Neural progenitor cell (in vitro differentiated cells): ENCODE results near the gene ALKBH4. TPM values are rescaled to one million over a fixed set of nuclear protein-coding genes. Genes with fewer than 3 reads are reported as not detected.
"Not testable (repeated sequence)": the region's sequence is repeated elsewhere in the genome, so short reads cannot be mapped to it uniquely, and the experiment has no call there.

Experiments
- DNase-seq: peaks from one replicate; pipeline ENCODE4 v3.0.0-alpha.2; 2016; ENCODE audit warnings: low spot score
- H2AFZ ChIP-seq: fragments of 200-600 bp; sonication (generic); replicated peaks from 2 replicates; pipeline ENCODE4 v1.6.1; 2016; ENCODE audit warnings: antibody characterized with exemption
- H3F3A ChIP-seq: fragments of 200-600 bp; sonication (generic); 2 replicates; pipeline ENCODE4 v1.6.1; 2016; ENCODE audit warnings: antibody characterized with exemption, low read depth
- H3K27ac ChIP-seq: fragments of 200-600 bp; sonication (generic); 2 replicates; pipeline ENCODE4 v1.5.1; 2016; ENCODE audit warnings: mild to moderate bottlenecking
- H3K27me3 ChIP-seq: fragments of 200-600 bp; sonication (generic); 2 replicates; pipeline ENCODE4 v1.6.1; 2016; ENCODE audit warnings: mild to moderate bottlenecking, moderate library complexity
- H3K36me3 ChIP-seq: fragments of 200-600 bp; sonication (generic); 2 replicates; pipeline ENCODE4 v1.5.1; 2016
- H3K4me1 ChIP-seq: fragments of 200-600 bp; sonication (generic); 2 replicates; pipeline ENCODE4 v1.6.1; 2016; ENCODE audit warnings: mixed run types
- H3K4me2 ChIP-seq: fragments of 200-600 bp; sonication (generic); 2 replicates; pipeline ENCODE4 v1.6.1; 2016
- H3K4me3 ChIP-seq: fragments of 200-600 bp; sonication (generic); 2 replicates; pipeline ENCODE4 v1.5.1; 2016
- H3K79me2 ChIP-seq: fragments of 200-600 bp; sonication (generic); 2 replicates; pipeline ENCODE4 v1.6.1; 2016; ENCODE audit warnings: low read depth
- H3K9ac ChIP-seq: fragments of 200-600 bp; sonication (generic); 2 replicates; pipeline ENCODE4 v1.6.1; 2016
- H3K9me3 ChIP-seq: fragments of 200-600 bp; sonication (generic); 2 replicates; pipeline ENCODE4 v1.5.1; 2016; ENCODE audit warnings: low read depth
- H4K20me1 ChIP-seq: fragments of 200-600 bp; sonication (generic); 2 replicates; pipeline ENCODE4 v1.6.1; 2016; ENCODE audit warnings: low read depth
- H3K27ac Mint-ChIP-seq: 3 replicates; pipeline ENCODE4 v1.8.0; 2021; ENCODE audit warnings: mixed read lengths
- H3K27me3 Mint-ChIP-seq: 2 replicates; pipeline ENCODE4 v1.8.0; 2022; ENCODE audit warnings: low read depth, mild to moderate bottlenecking, inconsistent platforms, moderate library complexity, mixed read lengths; ENCODE audit not compliant: insufficient read depth
- H3K36me3 Mint-ChIP-seq: 3 replicates; pipeline ENCODE4 v1.8.0; 2021; ENCODE audit warnings: mixed read lengths
- H3K4me1 Mint-ChIP-seq: 3 replicates; pipeline ENCODE4 v1.8.0; 2021; ENCODE audit warnings: mixed read lengths
- H3K4me3 Mint-ChIP-seq: 3 replicates; pipeline ENCODE4 v1.8.0; 2021; ENCODE audit warnings: mild to moderate bottlenecking, moderate library complexity, mixed read lengths
- H3K9me3 Mint-ChIP-seq: 3 replicates; pipeline ENCODE4 v1.8.0; 2020; ENCODE audit warnings: mixed read lengths
- CTCF ChIP-seq: fragments of 200-600 bp; sonication (generic); IDR thresholded peaks from 2 replicates; pipeline ENCODE4 v1.5.1; 2017; ENCODE audit warnings: antibody characterized with exemption, mild to moderate bottlenecking
- EZH2 ChIP-seq: fragments of 200-600 bp; sonication (generic); IDR thresholded peaks from 2 replicates; pipeline ENCODE4 v1.6.1; 2017; ENCODE audit warnings: antibody characterized with exemption, mild to moderate bottlenecking, moderate library complexity
- EZH2phosphoT487 ChIP-seq: fragments of 200-600 bp; sonication (generic); IDR thresholded peaks from 2 replicates; pipeline ENCODE4 v1.6.1; 2017; ENCODE audit warnings: antibody characterized with exemption
- total RNA-seq: library from RNA; depleted of rRNA; stranded (reverse); fragments of >200 nt; gene quantifications from 2 replicates; pipeline ENCODE4 v1.2.3, GENCODE V29; 2015; ENCODE audit warnings: low replicate concordance

The ALKBH4 gene
- total RNA-seq, 1 donor from 2014 or later = 6.5 TPM

DNA sequence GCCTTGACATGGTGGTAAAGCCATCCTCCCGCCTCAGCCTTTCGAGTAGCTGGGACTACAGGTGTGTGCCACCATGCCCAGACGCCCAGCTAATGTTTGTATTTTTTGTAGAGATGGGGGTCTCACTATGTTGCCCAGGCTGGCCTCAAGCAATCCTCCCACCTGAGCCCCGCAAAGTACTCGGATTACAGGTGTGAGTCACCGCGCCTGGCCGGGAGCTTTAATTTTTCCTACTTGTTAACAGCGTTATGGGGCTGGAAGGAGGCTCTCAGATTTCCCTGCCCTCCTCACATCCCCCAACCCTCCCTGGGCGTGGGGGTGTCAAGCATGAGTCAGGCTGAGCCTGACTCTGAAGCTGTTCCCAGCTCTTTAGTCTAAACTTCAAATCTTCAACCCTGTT lies 8.3 kb downstream of the ALKBH4 start:
- no peak for DNase-seq
- peaks cover 7% of the 10 kb centered on the region for H3K4me1 ChIP-seq
- TF ChIP-seq EZH2phosphoT487 = no peak
- no peak for TF ChIP-seq EZH2
- no peak for TF ChIP-seq CTCF
- Mint-ChIP-seq H3K4me3 (no peak overlapping the region), H3K27me3 (peaks cover 2% of the 10 kb centered on the region), H3K36me3 (peaks cover 2% of the 10 kb centered on the region), H3K27ac (no peak overlapping the region), H3K4me1 (peaks cover 2% of the 10 kb centered on the region), H3K9me3 (no peaks in the 10 kb centered on the region)
- H3K36me3 ChIP-seq = no peaks in the 10 kb centered on the region
- no peaks in the 10 kb centered on the region for H3K9me3 ChIP-seq
- no peak overlapping the region for H3K4me2 ChIP-seq
- no peaks in the 10 kb centered on the region for H3K27me3 ChIP-seq
- H3K27ac ChIP-seq = no peak overlapping the region
- H4K20me1 ChIP-seq = no peaks in the 10 kb centered on the region
- H3K79me2 ChIP-seq = no peaks in the 10 kb centered on the region
- H3K9ac ChIP-seq = no peak overlapping the region
- H3F3A ChIP-seq = peaks cover 5% of the 10 kb centered on the region
- H2AFZ ChIP-seq = no peak overlapping the region
- H3K4me3 ChIP-seq = no peak overlapping the region

DNA sequence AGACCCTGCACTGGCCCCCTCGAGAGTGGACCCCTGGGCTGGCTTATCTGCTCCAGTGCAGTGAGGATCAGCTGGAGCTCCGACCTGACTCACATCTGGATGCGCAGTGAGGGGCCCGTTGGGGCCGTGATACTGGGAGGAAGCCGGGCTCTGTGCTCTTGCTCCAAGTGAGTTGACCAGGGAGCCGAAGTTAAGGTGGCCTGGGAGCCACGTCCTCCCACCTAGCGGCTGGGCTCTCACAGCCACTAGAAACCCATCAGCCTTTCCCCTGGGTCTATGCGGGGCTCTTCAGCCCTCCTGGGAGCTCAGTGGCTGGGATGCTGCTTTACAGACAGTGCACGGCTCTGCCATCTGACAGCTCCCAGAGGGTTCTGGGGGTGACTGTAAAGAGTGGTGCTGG lies 9.1 kb downstream of the ALKBH4 start:
- Histone ChIP-seq H3K9ac (no peak overlapping the region), H3K79me2 (no peaks in the 10 kb centered on the region), H3F3A (peaks cover 8% of the 10 kb centered on the region), H3K27me3 (no peaks in the 10 kb centered on the region), H3K4me2 (no peak overlapping the region), H3K4me3 (no peak overlapping the region), H2AFZ (no peak overlapping the region), H3K27ac (no peak overlapping the region), H3K4me1 (peaks cover 9% of the 10 kb centered on the region), H3K9me3 (no peaks in the 10 kb centered on the region), H4K20me1 (no peaks in the 10 kb centered on the region), H3K36me3 (no peaks in the 10 kb centered on the region)
- peaks cover 2% of the 10 kb centered on the region for H3K4me1 Mint-ChIP-seq
- TF ChIP-seq EZH2phosphoT487 (no peak), CTCF (no peak), EZH2 (no peak)
- no peak overlapping the region for H3K27ac Mint-ChIP-seq
- no peak for DNase-seq
- H3K9me3 Mint-ChIP-seq = no peaks in the 10 kb centered on the region
- peaks cover 2% of the 10 kb centered on the region for H3K27me3 Mint-ChIP-seq
- no peak overlapping the region for H3K4me3 Mint-ChIP-seq
- peaks cover 2% of the 10 kb centered on the region for H3K36me3 Mint-ChIP-seq

- not testable (repeated sequence) for H4K20me1 ChIP-seq, H3K4me3 Mint-ChIP-seq, H3K4me2 ChIP-seq, H2AFZ ChIP-seq, H3K79me2 ChIP-seq, H3K4me1 Mint-ChIP-seq, H3K9me3 Mint-ChIP-seq, H3K9ac ChIP-seq, H3K4me3 ChIP-seq, DNase-seq, H3K27ac ChIP-seq, H3K4me1 ChIP-seq, H3K27ac Mint-ChIP-seq, H3K27me3 Mint-ChIP-seq, H3K36me3 ChIP-seq, H3K9me3 ChIP-seq, H3K27me3 ChIP-seq, H3K36me3 Mint-ChIP-seq
- peaks cover 10% of the 10 kb centered on the region for H3F3A ChIP-seq
These were observed 9.7 kb downstream of the ALKBH4 start for GRCh38 chr7:102454932-102455331.

GRCh38 chr7:102454468-102454867 lies 10.2 kb downstream of the ALKBH4 start:
- peaks cover 2% of the 10 kb centered on the region for H3K27me3 Mint-ChIP-seq
- peaks cover 2% of the 10 kb centered on the region for H3K36me3 Mint-ChIP-seq
- no peaks in the 10 kb centered on the region for H3K79me2 ChIP-seq
- no peak overlapping the region for H3K27ac Mint-ChIP-seq
- peaks cover 2% of the 10 kb centered on the region for H3K4me1 Mint-ChIP-seq
- H3K4me2 ChIP-seq = no peak overlapping the region
- H3K36me3 ChIP-seq = no peaks in the 10 kb centered on the region
- no peak overlapping the region for H2AFZ ChIP-seq
- no peak for TF ChIP-seq CTCF
- no peaks in the 10 kb centered on the region for H3K9me3 Mint-ChIP-seq
- peaks cover 9% of the 10 kb centered on the region for H3K4me1 ChIP-seq
- H3K9me3 ChIP-seq = no peaks in the 10 kb centered on the region
- H3F3A ChIP-seq = peaks cover 10% of the 10 kb centered on the region
- no peaks in the 10 kb centered on the region for H3K27me3 ChIP-seq
- no peak overlapping the region for H3K4me3 ChIP-seq
- no peak overlapping the region for H3K9ac ChIP-seq
- no peak for DNase-seq
- no peak overlapping the region for H3K4me3 Mint-ChIP-seq
- no peaks in the 10 kb centered on the region for H4K20me1 ChIP-seq
- H3K27ac ChIP-seq = no peak overlapping the region
